ENCODE data around the gene HPS3.

HPS3 gene

DNA sequence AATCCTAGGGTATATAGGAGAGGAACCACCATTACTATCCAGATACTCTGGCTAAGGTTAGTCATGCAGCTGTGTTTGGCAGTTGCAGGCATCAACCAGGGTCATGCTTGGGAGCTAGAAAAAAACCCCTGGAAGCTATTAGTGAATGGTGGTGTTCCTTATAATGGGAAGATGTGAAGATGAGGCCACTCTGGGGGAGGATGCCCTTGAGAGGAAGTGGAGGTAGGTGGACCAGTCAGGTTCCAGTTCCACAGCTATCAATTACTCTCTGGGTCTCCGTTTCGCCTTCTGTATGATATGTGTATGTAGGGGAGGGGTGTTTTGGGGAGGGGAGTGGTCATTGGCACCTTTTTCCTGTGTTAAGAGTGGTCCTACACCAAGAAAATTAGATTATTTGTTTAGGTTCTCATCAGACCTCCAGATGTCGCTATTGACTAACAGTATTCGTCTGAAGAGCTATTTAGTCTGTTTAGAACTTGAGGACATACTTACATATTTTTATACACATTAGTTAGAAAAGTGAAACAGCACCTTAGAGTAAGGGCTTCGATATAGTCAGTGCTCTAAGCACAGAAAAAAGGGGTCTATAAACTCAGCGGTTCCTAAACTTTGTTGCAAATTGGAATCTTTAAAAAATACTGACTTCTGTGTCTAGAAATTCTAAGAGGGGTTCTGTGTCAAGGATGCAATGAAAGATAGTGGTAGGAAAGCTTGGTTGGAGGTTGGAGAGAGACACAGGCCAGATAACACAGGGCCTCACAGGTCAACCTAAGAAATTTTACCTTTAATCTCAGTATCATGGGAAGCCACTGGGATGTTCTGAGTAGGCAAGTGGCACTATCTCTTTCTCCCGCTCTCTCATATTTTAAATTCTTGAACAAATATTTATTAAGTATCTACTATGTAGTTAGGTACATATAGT, 9.1 kb upstream of the HPS3 start:
- DNase-seq (ENCODE audit: low spot score): peak; percentile 76

DNA sequence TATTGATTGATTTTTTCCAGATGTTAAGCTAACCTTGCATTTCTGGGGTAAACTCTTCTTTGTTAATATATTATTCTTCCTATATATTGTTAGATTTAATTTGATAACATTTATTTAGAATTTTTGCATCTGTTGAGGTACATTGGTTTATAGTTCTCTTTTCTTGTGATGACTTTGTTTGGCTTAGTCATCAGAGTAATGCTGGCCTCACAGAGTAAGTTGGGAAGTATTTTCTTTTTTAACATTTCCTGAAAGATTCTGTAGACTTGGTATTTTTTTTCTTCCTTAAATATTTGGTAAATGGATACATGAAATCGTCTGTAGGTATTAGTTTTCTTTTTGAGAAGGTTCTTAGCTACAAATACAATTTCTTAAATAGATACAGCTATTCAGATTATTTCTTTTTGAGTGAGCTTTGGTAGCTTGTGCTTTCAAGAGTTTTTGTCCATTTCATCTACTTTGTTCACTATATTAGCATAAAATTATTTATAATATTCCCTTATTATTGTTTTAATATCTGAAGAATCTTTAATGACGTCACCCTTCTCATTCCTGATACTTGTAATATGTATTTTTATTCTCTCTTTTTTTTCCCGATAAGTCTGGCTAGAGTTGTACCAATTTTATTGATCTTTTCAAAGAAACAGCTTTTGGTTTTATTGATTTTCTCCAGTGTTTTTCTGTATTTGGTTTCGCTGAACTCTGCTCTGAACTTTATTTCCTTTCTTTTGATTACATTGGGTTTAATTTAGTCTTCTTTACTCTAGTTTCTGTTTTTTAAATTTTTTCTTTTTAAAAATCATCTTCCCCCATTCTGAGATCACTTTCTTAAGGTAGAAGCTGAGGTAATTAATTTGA, 6.5 kb upstream of the HPS3 start:
- DNase-seq (ENCODE audit: low spot score): no peak

DNA sequence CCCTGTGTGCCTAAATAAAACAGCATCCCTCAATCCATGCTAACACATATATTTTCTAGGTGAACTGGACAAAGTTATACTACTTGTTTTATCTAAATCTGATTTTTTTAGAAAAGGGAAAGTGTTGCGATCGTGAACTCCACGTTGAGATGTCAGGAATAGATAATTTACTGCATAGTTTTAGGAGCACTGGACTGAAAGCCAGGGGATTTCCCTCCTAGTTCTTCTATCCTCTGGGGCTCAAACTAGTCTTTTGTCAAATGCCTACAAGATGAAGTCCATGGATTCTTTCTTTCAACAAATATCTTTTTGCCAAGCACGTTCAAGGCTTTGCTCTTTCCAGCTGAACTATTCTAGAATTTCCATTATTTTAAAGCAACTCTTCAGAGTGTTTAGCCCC, 617 bp upstream of the HPS3 start:
- no peak for DNase-seq (ENCODE audit: low spot score)

DNA sequence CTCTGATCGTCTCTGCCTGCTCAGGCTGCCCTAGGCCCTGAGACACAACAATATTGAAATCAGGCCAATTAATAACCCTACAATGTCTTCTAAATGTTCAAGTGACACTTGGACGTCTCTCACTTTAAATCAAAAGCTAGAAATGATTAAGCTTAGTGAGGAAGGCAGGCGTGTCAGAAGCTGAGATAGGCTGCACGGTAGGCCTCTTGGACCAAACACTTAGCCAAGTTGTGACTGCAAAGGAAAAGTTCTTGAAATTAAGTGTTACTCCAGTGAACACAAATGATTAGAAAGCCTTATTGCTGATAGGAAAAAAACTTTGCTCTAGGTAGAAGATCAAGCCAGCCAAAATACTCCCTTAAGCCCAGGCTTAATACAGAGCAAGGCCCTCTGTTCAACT, 2.2 kb downstream of the HPS3 start:
- no peak for DNase-seq (ENCODE audit: low spot score)

DNA sequence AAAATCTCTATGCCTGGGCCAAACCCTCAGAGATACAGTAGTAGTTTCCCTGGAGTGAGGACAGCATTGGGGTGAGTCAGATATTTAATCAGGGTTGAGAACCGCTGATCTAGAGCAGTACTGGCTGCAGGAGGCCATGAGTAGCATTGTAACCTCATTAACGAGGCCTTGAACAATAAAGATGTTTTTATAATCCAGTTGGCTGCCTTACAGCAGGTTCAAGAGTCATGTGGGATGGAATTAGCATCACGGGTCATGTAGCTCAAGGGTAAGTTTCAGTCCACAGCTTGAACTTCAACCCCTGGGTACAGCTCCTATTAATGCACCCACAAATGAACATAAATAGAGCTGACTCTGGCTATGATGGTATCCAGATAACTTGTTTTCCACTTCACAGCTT, 5.1 kb downstream of the HPS3 start:
- no peak for DNase-seq (ENCODE audit: low spot score)

DNA sequence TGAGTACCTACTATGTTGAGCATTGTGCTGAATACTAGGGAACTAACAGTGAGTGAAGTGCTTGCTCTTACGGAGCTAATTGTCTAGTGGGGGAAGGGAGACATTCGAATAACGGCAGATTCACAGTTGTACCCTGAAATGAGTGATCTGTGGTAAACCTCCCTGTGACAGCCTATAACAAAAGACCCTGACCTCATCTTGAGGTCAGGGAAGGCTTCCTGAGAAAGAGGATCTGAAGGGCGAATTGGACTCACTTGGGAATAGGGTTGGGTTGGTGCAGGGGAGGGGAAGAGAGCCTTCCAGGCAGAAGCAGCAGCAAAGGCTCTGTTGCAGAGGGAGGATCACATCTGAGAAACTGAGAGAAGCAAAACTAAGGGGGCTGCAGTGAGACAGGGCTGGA, 13.2 kb downstream of the HPS3 start:
- no peak for DNase-seq (ENCODE audit: low spot score)

DNA sequence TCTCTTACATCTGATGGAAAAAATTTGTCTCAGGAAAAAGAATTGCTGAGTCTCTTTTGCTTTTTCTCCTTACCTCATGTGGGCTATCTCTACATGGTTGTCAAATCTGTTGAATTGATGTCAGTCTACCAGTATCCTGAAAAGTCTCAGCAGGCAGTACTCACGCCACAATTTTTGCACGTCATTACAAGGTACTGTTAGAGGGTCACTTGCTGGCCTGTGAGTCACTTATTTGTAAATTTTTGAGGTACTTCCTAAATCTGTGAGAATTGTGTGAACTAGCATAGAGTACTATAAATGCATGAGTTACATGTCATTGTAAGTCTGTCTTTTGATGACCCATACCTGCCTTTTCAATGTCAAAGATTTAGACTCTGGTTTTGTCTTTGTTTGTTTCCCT, 15.9 kb downstream of the HPS3 start:
- DNase-seq (ENCODE audit: low spot score): no peak

DNA sequence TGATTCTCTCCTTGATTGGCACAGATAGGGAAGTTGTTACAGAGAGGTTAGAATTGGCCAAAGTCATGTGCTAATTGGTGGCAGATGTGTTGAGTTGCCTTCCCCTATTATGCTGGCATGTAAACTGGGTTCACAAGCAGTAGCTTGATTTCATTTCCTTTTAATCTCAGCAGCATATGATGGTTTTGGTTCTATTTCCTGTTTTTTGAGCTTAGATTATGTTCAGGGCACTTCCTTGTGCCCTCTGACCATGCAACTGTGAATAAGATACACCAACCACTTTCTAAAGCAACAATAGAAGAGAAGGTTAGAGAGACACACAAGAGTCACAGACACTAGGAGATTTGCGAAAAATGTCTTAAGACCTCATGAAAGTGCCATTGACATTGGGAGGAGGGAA, 16.5 kb downstream of the HPS3 start:
- DNase-seq (ENCODE audit: low spot score): no peak

DNA sequence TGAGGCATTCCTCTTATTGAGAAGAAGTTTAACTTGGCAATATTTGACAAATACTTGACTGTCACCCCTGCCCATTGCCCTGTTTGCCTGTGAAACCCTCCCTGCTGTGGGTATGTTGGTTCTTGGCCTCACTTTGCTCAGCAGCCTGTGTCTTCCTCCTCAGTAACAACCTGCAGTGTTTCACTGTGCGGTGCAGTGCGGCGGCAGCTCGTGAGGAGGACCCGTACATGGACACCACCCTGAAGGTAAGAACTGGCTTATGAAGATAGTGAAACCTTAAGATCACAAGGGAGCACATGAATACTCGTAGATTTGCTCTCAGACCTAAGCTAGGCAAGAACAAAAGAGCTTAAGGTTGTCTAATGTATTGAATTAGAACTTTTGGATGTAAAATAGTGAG, 21.0 kb downstream of the HPS3 start:
- no peak for DNase-seq (ENCODE audit: low spot score)

DNA sequence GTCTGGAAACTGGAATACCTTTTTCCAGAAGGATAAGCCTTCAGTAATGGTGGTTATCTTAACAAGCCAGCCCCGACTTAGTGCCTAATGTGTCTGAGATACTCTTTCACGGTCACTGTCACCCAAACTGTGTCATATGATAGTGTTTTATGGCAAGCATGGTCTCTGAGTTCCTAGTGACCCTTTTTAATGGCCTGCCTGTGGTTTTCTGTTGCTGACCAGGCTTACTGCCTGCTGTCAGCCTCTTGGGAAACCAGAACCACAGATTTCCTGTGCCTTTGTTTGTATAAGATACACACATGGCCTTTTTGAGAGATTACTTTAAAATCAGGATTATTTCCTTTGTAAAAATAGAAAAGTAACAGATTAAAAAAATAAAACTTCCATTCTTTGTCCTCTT, 22.4 kb downstream of the HPS3 start:
- DNase-seq (ENCODE audit: low spot score): no peak

DNA sequence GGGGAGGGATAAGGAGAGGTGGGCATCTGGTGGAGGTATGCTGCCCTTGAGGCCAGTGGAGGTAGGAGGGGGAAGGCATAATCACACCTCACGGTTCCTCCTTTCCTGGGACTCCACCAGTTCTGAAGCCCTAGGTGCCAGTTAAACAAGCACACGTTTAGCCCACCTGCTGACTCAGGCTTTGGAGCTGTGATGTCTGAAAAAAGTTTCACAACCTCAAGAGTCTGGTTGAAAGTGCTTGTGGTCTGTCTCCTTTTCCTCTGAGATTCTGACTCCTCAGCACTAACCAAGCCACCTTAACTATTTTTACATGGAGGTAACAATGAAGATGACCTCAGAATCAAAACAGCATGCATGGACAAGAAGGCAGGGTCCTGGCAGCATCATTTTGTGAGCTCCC, 23.0 kb downstream of the HPS3 start:
- DNase-seq (ENCODE audit: low spot score): no peak

DNA sequence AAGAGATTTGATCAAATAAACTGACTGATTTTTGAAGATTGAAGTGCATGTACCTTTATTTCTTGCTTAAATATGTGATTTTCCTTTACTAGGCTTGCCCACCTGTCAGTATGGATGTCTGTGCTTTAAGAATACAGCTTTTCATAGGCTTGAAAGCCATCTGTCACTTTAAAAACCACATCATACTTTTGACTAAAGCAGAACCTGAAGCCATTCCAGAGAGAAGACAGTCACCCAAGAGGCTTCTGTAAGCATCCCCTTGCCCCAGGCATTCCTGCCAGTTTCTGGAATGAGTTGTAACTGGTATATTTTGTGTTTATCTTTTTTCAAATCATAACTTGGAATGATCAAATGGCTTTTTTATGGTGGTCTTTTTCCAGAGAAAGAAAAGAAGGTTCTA, 24.0 kb downstream of the HPS3 start:
- DNase-seq (ENCODE audit: low spot score): no peak

DNA sequence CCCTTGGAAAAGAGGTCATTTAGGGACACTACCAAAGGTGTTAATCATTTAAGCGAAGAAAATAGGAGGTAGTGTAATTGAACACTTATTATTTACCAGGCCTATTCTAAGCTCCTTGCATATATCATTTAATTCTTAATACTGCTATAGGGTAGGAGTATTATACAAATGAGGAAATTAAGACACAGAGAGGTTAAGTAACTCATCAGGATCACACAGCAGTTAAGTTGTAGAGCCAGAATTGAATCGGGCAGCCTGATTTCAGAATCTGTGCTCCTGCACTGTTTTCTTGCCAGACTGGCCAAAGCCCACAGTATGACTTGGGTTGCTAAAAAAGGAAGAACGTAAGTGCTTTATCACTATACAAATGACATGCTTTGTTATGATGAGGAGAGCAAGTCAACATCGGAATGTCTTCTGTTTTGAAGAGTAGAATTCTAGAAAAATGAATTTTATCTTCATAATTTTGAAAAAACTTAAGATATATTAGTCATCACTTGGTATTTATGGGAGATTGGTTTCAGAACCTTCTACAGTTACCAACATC, 31.4 kb downstream of the HPS3 start:
- DNase-seq (ENCODE audit: low spot score): no peak

DNA sequence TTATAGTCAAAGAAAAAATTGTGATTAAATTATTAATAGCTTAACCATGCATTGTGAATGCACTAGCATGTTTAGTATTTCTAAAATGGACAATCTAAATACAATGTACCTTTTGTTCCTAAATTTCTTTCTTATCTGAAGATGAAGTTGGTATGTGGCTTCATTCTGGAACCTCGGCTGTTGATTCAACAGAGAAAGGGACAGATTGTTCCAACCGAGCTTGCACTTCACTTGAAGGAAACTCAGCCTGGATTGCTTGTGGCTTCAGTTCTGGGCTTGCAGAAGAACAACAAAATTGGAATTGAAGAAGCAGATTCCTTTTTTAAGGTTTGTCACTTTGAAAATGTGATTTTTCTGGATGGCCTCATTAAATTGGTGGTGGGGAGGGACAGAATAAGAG, 32.6 kb downstream of the HPS3 start:
- DNase-seq (ENCODE audit: low spot score): no peak

DNA sequence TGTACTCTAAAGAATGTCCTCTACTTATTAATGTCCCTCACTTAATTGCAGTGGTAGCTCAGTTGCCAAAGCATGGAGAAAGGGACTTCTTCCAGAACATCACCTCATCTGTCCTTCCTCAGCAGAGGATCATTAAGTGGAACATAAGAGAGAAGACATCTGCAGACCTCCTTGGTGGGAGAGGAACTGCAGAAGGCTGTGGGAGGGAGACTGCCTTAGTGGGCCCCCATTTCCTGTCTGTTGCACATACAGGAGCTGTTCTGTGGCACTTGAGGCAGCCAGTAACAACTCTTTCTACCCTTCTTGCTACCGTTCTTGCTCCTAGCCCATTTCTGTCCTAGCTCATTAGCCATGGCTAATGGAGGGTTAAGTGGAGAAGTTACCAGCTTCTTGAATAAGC, 33.6 kb downstream of the HPS3 start:
- no peak for DNase-seq (ENCODE audit: low spot score)

DNA sequence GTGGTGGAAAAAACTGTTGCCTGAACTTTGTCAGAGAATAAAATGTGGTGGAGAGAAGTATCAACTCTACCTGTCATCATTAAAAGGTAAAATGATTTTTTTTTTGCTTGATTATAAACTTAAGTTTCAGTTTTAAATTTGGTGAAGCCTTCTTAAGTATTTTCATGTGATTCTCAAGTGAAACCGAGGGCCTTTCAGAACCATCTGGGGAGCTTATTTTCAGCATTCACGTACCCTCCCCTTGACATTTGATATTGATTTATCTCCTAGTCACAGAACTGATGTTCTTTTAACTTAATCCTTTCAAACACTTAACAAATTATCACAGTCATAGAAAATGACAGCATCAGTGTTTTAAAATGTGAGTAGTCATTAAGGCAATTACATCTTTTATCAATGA, 38.5 kb downstream of the HPS3 start:
- no peak for DNase-seq (ENCODE audit: low spot score)

DNA sequence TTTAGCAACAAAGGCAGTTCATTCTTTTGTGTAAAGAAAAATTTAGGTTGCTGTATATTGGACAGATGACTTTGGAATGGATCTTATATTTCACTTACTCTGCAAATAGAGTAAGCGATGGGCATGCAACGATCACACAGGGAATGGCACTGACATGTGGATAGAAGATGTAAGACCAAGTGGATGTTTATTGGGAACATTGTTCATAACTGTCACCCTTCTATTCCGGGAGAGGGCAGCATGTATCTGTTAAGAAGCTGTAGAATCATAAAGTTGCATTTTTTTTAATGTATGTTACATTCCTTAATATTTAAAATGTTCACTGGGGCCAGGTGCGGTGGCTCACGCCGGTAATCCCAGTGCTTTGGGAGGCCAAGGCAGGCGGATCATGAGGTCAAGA, 41.2 kb downstream of the HPS3 start:
- DNase-seq (ENCODE audit: low spot score): no peak

DNA sequence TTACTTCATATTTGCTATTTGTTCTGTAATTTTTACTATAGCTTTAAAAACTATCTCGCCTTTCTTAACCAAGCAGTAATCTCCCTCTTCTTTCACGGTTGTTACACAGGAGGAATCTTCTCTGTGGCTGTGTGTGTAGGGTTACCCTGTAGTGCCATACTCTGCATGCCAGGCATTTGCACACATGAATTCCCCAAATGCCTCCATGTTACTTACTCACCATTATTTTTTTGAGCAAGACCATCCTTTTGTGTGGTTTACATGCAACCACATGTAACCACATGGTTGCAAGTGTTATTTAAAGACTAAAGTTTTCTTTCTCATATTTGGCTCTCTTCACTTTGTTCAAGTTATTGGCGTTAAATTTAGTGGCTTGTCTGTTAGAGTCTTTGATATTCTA, 45.5 kb downstream of the HPS3 start:
- no peak for DNase-seq (ENCODE audit: low spot score)

DNA sequence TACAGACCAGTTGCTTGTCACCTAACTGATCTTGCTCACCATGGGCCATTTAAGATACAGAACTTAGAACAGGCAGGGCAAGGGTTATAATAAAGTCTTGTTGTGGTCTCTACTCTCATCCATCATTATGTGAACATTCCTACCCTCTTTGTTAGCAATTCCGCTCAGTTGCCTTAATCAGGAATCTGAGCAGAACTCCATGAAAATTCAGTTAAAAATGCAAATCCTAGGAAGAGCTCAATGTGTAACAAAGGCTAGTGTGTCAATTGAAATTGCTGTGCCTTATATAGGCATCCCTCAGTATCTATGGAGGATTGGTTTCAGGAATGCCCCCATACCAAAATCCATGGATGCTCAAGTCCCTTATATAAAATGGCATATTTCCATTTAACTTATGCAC, 47.7 kb downstream of the HPS3 start:
- no peak for DNase-seq (ENCODE audit: low spot score)

DNA sequence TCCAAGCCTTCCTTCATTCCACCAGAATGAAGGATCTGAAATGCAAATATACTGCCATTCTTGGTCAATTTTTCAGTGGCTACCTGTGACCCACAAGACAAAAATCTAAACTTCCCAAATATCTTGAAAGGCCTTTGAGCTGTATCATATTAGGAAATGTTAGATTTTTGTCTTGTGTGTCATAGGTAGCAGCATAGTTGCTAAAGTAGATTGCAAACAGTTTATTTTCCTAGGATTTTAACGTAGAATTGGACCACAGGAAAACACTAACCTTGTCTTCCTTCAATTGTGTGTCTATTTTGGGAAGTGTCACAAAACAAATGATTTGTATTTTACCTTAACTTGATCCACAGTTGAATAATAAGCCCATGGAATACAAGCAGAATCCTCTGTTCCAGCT, 49.8 kb downstream of the HPS3 start:
- DNase-seq (ENCODE audit: low spot score): no peak

DNA sequence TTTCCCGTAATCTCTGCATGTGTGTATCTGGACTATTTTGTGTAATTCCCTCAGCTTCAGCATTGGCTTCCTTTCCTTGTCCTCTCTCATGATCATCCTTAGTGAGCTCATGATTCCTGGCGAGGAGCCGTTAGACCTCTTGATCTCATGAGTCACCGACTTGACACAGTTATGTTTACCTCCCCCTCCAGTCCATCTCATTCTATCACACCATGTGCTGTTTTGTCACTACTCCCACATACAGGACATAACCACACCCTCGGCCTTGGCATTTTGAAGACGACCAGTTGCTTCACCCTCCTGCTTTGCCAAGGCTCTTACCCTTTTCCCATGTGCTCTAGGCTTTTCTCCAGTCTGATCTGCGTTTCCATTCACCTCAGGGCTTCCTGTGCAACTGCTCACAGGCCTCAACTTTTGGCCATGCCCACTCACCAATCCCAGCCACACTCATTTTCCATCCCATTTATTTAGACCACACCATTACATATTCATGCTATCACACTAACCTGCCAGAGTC, 50.7 kb downstream of the HPS3 start:
- peak; percentile 61 for DNase-seq (ENCODE audit: low spot score)

DNA sequence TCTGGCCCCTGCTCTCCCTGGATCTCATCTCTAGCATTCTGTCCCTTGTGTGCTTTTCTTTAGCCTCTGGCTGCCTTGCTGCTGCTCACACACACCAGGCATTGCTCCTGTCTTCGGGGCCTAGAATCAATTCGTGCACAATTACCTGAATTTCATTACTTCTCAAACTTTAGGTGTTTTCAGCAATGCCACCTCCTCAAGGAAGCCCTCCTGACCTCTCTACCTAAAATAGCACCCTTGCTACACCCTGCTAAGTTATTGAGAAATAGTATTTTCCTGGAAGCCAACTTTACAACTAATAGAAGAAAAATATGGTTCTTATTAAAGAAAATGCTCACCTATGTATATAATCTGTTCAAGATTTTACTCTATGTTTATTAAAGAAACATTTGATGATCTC, 51.7 kb downstream of the HPS3 start:
- no peak for DNase-seq (ENCODE audit: low spot score)

DNA sequence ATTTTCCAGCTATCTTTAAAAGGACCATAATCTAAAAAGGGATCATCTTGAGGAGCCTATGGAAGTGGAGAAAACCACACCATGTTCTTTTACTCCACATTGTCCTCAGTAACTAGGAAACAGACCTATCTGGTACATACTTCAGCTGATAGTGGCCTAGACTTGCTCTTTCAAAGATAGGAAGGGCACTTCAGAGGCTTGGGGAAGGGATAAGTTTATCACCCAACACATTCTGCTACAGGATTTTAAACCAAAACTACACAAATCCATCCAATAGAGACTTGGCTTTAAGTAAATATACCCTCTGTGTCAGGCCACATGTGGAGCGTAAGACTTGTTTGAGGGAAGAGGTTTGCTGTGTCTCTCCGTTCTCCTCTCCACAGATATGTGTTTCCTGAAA, 56.8 kb downstream of the HPS3 start:
- DNase-seq (ENCODE audit: low spot score): peak; percentile 46
